Activated T-cell treated with anti-CD3 and anti-CD28 coated beads, Interleukin-2, amount 50 U/mL, for 4 hours (primary cell): ENCODE data around the gene ADAMTS16. TPM values are rescaled to one million over a fixed set of nuclear protein-coding genes. Genes with fewer than 3 reads are reported as not detected.

ENCODE experiments used
- ATAC-seq, 2 donors: fragments of 200-7000 bp; cut with Tn5 transposase; one replicate each; pipeline ENCODE4 v1.10.0; 2021
- DNase-seq: peaks from one replicate; pipeline ENCODE4 v3.0.0-alpha.2; 2020
- H3K27me3 Mint-ChIP-seq: one replicate; pipeline ENCODE4 v1.8.0; 2021; ENCODE audit warnings: low read depth, mixed read lengths
- H3K36me3 Mint-ChIP-seq: one replicate; pipeline ENCODE4 v1.8.0; 2022; ENCODE audit warnings: mixed read lengths; ENCODE audit not compliant: insufficient read depth
- H3K4me1 Mint-ChIP-seq: one replicate; pipeline ENCODE4 v1.8.0; 2021; ENCODE audit warnings: low read depth, mixed read lengths
- H3K4me3 Mint-ChIP-seq: one replicate; pipeline ENCODE4 v1.8.0; 2021; ENCODE audit warnings: mild to moderate bottlenecking, moderate library complexity, mixed read lengths
- H3K9me3 Mint-ChIP-seq: one replicate; pipeline ENCODE4 v1.8.0; 2021; ENCODE audit warnings: mixed read lengths
- total RNA-seq, 3 donors: library from RNA; stranded (reverse); gene quantifications; one replicate each; pipeline ENCODE4 v1.2.1, GENCODE V29; 2021

The ADAMTS16 gene
- under 1 TPM in 1 of 3 donors, not detected in 2; 0.03 TPM for total RNA-seq

- Mint-ChIP-seq H3K36me3 (no peaks in the 10 kb centered on the region), H3K4me1 (peaks cover 10% of the 10 kb centered on the region), H3K27me3 (peaks cover 22% of the 10 kb centered on the region), H3K9me3 (no peaks in the 10 kb centered on the region), H3K4me3 (no peak within 1 kb of the TSS)
- DNase-seq (no peak), ATAC-seq (peak in 1 of 2 donors; percentile 20)
Observed at GRCh38 chr5:5139777-5140478, at the start of gene ADAMTS16. ADAMTS16 (plus strand) TSS chr5:5140330; CDS start chr5:5140468, 138 bp downstream.

DNA sequence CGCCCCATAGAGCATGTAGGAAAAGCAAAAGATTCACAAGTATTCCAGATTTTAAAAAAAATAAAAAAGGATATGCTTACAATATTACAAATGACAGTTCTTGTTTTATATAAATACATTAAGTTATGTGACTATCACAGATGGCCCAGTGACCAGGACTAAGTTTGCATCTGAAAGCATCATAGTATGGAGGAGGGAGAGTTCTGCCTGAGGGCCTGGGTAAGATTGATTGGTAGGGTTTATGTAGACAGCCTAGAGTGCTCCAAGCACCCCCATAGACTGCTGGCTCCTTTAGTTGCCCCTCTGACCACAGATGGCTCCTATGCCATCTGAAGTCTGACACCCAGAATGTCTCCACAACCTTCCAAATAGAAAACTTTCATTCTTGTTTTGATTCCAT lies 48.0 kb upstream of the ADAMTS16 start:
- H3K4me1 Mint-ChIP-seq = no peaks in the 10 kb centered on the region
- H3K27me3 Mint-ChIP-seq = no peaks in the 10 kb centered on the region
- H3K36me3 Mint-ChIP-seq = no peaks in the 10 kb centered on the region
- no peak overlapping the region for H3K4me3 Mint-ChIP-seq
- peaks cover 6% of the 10 kb centered on the region for H3K9me3 Mint-ChIP-seq
- no peak for ATAC-seq
- DNase-seq = no peak

- H3K27me3 Mint-ChIP-seq = peaks cover 1% of the 10 kb centered on the region
Observed at GRCh38 chr5:5100635-5101034, 39.5 kb upstream of the ADAMTS16 start.

DNA sequence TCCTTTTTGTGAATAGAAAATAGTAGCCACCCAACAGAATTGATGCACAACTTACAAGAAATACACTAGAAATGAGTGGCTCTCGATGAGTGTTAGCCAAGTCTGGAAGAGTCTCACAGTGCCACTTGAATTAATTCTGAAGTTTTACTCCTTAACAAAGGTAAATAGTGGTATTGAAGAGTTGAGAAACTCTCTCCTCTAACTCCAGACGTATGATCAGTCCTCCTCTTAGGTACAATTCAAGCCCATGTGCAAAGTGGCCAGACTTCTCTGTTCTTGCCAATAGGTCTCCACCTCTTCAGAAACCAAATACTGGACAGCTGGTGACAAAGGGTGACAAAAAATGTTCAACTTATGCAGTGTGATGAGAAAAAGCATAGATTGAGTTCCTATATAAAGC lies 38.5 kb upstream of the ADAMTS16 start:
- Mint-ChIP-seq H3K9me3 (peaks cover 8% of the 10 kb centered on the region), H3K27me3 (peaks cover 1% of the 10 kb centered on the region), H3K4me1 (no peaks in the 10 kb centered on the region), H3K36me3 (no peaks in the 10 kb centered on the region), H3K4me3 (no peak overlapping the region)
- ATAC-seq = no peak
- DNase-seq = no peak

More at GRCh38 chr5:5100635-5101034, 39.5 kb upstream of the ADAMTS16 start:
- Mint-ChIP-seq H3K4me1 (no peaks in the 10 kb centered on the region), H3K36me3 (no peaks in the 10 kb centered on the region), H3K9me3 (peaks cover 8% of the 10 kb centered on the region), H3K4me3 (no peak overlapping the region)
- DNase-seq (no peak), ATAC-seq (no peak)

GRCh38 chr5:5103245-5103644 lies 36.9 kb upstream of the ADAMTS16 start:
- Mint-ChIP-seq H3K9me3 (peaks cover 8% of the 10 kb centered on the region), H3K27me3 (peaks cover 1% of the 10 kb centered on the region), H3K36me3 (no peaks in the 10 kb centered on the region), H3K4me3 (no peak overlapping the region), H3K4me1 (no peaks in the 10 kb centered on the region)
- DNase-seq (no peak), ATAC-seq (no peak)

GRCh38 chr5:5104550-5104949 lies 35.6 kb upstream of the ADAMTS16 start:
- peaks cover 11% of the 10 kb centered on the region for H3K9me3 Mint-ChIP-seq
- ATAC-seq (no peak), DNase-seq (no peak)
- no peaks in the 10 kb centered on the region for H3K4me1 Mint-ChIP-seq
- H3K27me3 Mint-ChIP-seq = peaks cover 1% of the 10 kb centered on the region
- no peaks in the 10 kb centered on the region for H3K36me3 Mint-ChIP-seq
- no peak overlapping the region for H3K4me3 Mint-ChIP-seq

DNA sequence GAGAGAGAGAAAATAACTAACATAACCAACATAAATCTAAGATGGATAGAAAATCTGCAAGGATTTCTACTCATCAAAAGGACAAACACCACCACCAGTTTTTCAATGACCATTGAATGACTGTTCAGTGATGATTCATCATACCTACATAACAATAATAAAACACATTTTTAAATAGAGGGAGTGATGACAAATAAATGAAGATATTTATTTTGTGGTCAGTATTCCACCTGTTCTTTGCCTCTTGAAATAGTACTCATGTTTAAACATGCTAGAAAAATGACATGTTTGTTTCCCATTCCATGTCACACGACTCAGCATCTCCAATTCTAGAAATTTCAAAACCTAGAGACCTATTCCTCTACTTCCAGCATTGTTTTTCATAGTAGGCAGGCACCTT lies 34.6 kb upstream of the ADAMTS16 start:
- H3K4me3 Mint-ChIP-seq = no peak overlapping the region
- DNase-seq (no peak), ATAC-seq (no peak)
- H3K36me3 Mint-ChIP-seq = no peaks in the 10 kb centered on the region
- peaks cover 1% of the 10 kb centered on the region for H3K27me3 Mint-ChIP-seq
- peaks cover 9% of the 10 kb centered on the region for H3K9me3 Mint-ChIP-seq
- H3K4me1 Mint-ChIP-seq = no peaks in the 10 kb centered on the region

- Mint-ChIP-seq H3K27me3 (peaks cover 4% of the 10 kb centered on the region), H3K9me3 (peaks cover 25% of the 10 kb centered on the region), H3K4me1 (no peaks in the 10 kb centered on the region), H3K36me3 (no peaks in the 10 kb centered on the region), H3K4me3 (no peak overlapping the region)
- peak in 1 of 2 donors; percentile 82 for ATAC-seq
- no peak for DNase-seq
Observed at GRCh38 chr5:5116956-5117355, 23.2 kb upstream of the ADAMTS16 start.

GRCh38 chr5:5122776-5123175 lies 17.4 kb upstream of the ADAMTS16 start:
- DNase-seq (no peak), ATAC-seq (no peak)
- H3K4me3 Mint-ChIP-seq = no peak overlapping the region
- H3K4me1 Mint-ChIP-seq = no peaks in the 10 kb centered on the region
- peaks cover 8% of the 10 kb centered on the region for H3K27me3 Mint-ChIP-seq
- no peaks in the 10 kb centered on the region for H3K36me3 Mint-ChIP-seq
- peaks cover 16% of the 10 kb centered on the region for H3K9me3 Mint-ChIP-seq

- no peaks in the 10 kb centered on the region for H3K4me1 Mint-ChIP-seq
- H3K4me3 Mint-ChIP-seq = no peak overlapping the region
- DNase-seq (no peak), ATAC-seq (no peak)
- peaks cover 5% of the 10 kb centered on the region for H3K27me3 Mint-ChIP-seq
- no peaks in the 10 kb centered on the region for H3K36me3 Mint-ChIP-seq
- H3K9me3 Mint-ChIP-seq = peaks cover 5% of the 10 kb centered on the region
Observed at GRCh38 chr5:5124231-5124630, 15.9 kb upstream of the ADAMTS16 start.

DNA sequence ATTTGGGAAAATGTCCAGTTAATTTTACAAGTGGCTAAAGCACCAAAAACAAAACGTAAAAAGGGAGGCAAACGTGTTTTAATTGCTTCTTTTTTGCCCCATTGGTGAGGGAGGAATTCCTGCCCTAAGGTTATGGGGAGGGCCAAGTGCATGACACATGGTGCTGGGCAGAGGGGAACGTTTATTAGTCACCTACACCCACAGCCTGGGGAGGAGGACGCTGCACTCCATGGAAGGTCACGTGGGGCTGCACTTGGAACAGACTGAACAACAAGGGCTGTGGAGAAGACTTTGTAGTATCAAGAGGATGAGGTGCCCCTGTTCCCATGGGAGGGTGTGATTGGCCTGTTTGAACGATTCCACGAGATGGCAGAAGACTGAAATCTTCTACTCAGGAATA lies 13.7 kb upstream of the ADAMTS16 start:
- ATAC-seq (no peak), DNase-seq (no peak)
- H3K4me3 Mint-ChIP-seq = no peak overlapping the region
- H3K36me3 Mint-ChIP-seq = no peaks in the 10 kb centered on the region
- H3K9me3 Mint-ChIP-seq = no peaks in the 10 kb centered on the region
- H3K27me3 Mint-ChIP-seq = peaks cover 5% of the 10 kb centered on the region
- no peaks in the 10 kb centered on the region for H3K4me1 Mint-ChIP-seq

DNA sequence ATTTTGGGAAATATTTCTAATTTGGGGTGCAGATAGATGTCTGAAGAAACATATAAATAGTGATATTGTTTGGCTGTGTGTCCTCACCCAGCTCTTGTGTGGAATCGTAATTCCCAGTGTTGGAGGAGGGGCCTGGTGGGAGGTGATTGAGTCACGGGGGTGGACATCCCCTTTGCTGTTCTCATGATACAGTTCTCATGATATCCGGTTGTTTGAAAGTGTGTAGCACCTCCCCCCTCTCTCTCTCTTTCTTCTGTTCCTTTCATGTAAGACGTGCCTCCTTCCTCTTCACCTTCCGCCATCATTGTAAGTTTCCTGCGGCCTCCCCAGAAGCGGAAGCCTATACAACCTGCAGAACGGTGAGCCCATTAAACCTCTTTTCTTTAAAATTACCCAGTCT lies 11.4 kb upstream of the ADAMTS16 start:
- H3K9me3 Mint-ChIP-seq = no peaks in the 10 kb centered on the region
- peaks cover 4% of the 10 kb centered on the region for H3K27me3 Mint-ChIP-seq
- H3K36me3 Mint-ChIP-seq = no peaks in the 10 kb centered on the region
- no peaks in the 10 kb centered on the region for H3K4me1 Mint-ChIP-seq
- no peak for ATAC-seq
- no peak overlapping the region for H3K4me3 Mint-ChIP-seq
- no peak for DNase-seq

DNA sequence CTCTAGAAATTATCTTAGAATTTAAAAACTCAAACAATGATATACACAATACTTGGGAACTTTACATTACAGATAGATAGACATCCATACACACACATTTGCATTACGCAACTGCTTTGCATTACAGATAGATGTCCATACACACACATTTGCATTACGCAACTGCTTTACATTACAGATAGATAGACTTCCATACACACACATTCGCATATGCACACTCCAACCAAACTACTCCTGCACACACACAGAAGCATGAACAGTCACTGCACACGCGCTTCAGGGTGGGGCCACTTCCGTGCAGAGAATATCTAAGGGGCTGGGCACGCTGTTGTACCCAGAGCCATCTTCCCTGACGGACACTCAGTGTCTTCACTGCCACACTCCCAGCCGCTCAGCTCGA lies 7.9 kb upstream of the ADAMTS16 start:
- Mint-ChIP-seq H3K4me1 (no peaks in the 10 kb centered on the region), H3K4me3 (no peak overlapping the region), H3K9me3 (no peaks in the 10 kb centered on the region), H3K36me3 (no peaks in the 10 kb centered on the region), H3K27me3 (no peaks in the 10 kb centered on the region)
- ATAC-seq = no peak
- no peak for DNase-seq

DNA sequence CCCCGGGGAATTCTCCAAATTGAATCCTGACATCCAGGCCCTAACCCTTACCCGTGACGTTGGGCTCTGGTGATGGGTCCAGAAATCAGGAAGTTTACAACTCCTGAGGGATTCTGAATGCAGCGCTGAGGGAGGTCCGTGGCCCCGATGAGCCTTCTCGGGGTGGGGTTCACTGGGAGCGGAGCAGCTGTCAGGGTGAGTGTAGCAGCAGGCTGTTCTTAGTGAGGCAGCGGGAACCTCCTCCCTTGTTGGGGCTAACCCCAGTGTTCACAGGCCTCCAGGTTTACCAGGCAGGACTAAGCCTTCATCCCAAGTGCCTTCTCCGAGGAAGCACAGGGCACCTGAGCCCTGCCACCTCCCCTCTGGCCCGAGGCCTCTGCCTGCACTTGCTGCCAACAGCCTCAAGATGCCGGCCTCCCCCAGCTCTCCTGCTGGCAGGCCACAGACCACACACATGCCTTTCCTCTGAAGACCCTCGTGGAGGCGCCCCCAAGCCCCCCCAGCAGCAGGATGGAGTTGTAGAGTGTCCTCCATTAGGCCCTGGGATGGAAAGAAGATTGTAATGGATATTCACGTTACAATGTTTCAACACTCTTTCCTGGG lies 7.3 kb upstream of the ADAMTS16 start:
- no peaks in the 10 kb centered on the region for H3K4me1 Mint-ChIP-seq
- DNase-seq (no peak), ATAC-seq (no peak)
- H3K9me3 Mint-ChIP-seq = no peaks in the 10 kb centered on the region
- no peaks in the 10 kb centered on the region for H3K36me3 Mint-ChIP-seq
- no peak overlapping the region for H3K4me3 Mint-ChIP-seq
- H3K27me3 Mint-ChIP-seq = no peaks in the 10 kb centered on the region

GRCh38 chr5:5134107-5134506 lies 6.0 kb upstream of the ADAMTS16 start:
- ATAC-seq (no peak), DNase-seq (no peak)
- peaks cover 4% of the 10 kb centered on the region for H3K27me3 Mint-ChIP-seq

More at GRCh38 chr5:5134107-5134506, 6.0 kb upstream of the ADAMTS16 start:
- H3K9me3 Mint-ChIP-seq = no peaks in the 10 kb centered on the region
- H3K4me1 Mint-ChIP-seq = peaks cover 2% of the 10 kb centered on the region
- H3K36me3 Mint-ChIP-seq = no peaks in the 10 kb centered on the region
- no peak overlapping the region for H3K4me3 Mint-ChIP-seq
